H1 (cell line): ENCODE results near the gene FAM90A1. TPM values are rescaled to one million over a fixed set of nuclear protein-coding genes. Genes with fewer than 3 reads are reported as not detected.
"Not testable (repeated sequence)": the region's sequence is repeated elsewhere in the genome, so short reads cannot be mapped to it uniquely, and the experiment has no call there.

Experiments
- CTCF ChIA-PET: fragments of 300-600 bp; sonication (Branson Sonifier 250); formaldehyde crosslinking; loops from one replicate; lab custom pipeline; 2021; ENCODE audit not compliant: partially characterized antibody; lab: Charles Lee
- POLR2A ChIA-PET: fragments of 300-600 bp; sonication (Branson Sonifier 250); formaldehyde crosslinking; loops from one replicate; lab custom pipeline; 2021; ENCODE audit warnings: inconsistent platforms; ENCODE audit not compliant: partially characterized antibody; lab: Charles Lee
- DNase-seq, 2 experiments: peaks; one replicate each; pipeline versions ENCODE4 v3.0.0 to v3.0.0-alpha.2; 2010 to 2022; ENCODE audit warnings: low spot score in 2 of 2, low read depth in 1 of 2, mixed read lengths in 1 of 2
- FAIRE-seq: peaks from 2 replicates; lab custom pipeline; 2011; peaks lifted over from hg19 to GRCh38; lab: Jason Lieb, UNC
- H2AFZ ChIP-seq: 2 replicates; pipeline ENCODE4 v1.8.1; 2012; ENCODE audit warnings: low read length, inconsistent platforms
- H2AK5ac ChIP-seq: 2 replicates; pipeline ENCODE4 v1.6.1; 2013; ENCODE audit warnings: low read depth, low read length
- H2BK120ac ChIP-seq: replicated peaks from 2 replicates; pipeline ENCODE3; 2013; ENCODE audit warnings: low read depth, low read length, inconsistent platforms
- H2BK12ac ChIP-seq: 2 replicates; pipeline ENCODE4 v1.6.1; 2013; ENCODE audit warnings: low read depth, low read length
- H2BK15ac ChIP-seq: 2 replicates; pipeline ENCODE4 v1.6.1; 2013; ENCODE audit warnings: low read length
- H2BK20ac ChIP-seq: 2 replicates; pipeline ENCODE4 v1.6.1; 2013; ENCODE audit warnings: low read length
- H2BK5ac ChIP-seq: 2 replicates; pipeline ENCODE4 v1.6.1; 2013; ENCODE audit warnings: low read depth, low read length
- H3K14ac ChIP-seq: 2 replicates; pipeline ENCODE4 v1.6.1; 2013; ENCODE audit warnings: inconsistent platforms; ENCODE audit not compliant: insufficient read length
- H3K18ac ChIP-seq: 2 replicates; pipeline ENCODE4 v1.6.1; 2013; ENCODE audit warnings: low read length; ENCODE audit errors: extremely low read depth
- H3K23ac ChIP-seq: 2 replicates; pipeline ENCODE4 v1.6.1; 2013; ENCODE audit warnings: inconsistent platforms; ENCODE audit not compliant: insufficient read length
- H3K23me2 ChIP-seq: 2 replicates; pipeline ENCODE4 v1.6.1; 2013; ENCODE audit warnings: low read depth, low read length
- H3K27ac ChIP-seq: 2 replicates; pipeline ENCODE4 v1.6.1; 2011; ENCODE audit warnings: low read depth, low read length, inconsistent platforms
- H3K27me3 ChIP-seq, 4 experiments: replicated peaks in 1 of 4; 1 replicate in 1 of 4; 2 replicates in 3 of 4; pipeline versions ENCODE4 v1.6.1 to v1.8.1; 2011 to 2013; ENCODE audit warnings: low read length in 3 of 4, mild to moderate bottlenecking in 3 of 4, inconsistent platforms in 2 of 4, mixed read lengths in 2 of 4, moderate library complexity in 1 of 4; ENCODE audit not compliant: control insufficient read depth in 3 of 4, insufficient read depth in 3 of 4; ENCODE audit errors: extremely low read depth in 1 of 4
- H3K36me3 ChIP-seq, 4 experiments: 2 replicates each; pipeline versions ENCODE4 v1.6.1 to v1.8.1; 2011 to 2013; ENCODE audit warnings: mild to moderate bottlenecking in 4 of 4, low read length in 3 of 4, moderate library complexity in 2 of 4, control low read depth in 1 of 4, inconsistent platforms in 1 of 4; ENCODE audit not compliant: insufficient read depth in 4 of 4, control insufficient read depth in 2 of 4
- H3K4ac ChIP-seq: replicated peaks from 2 replicates; pipeline ENCODE3; 2013; ENCODE audit warnings: low read length, low read depth, mixed read lengths, inconsistent platforms; ENCODE audit not compliant: insufficient read length
- H3K4me1 ChIP-seq, 4 experiments: replicated peaks in 1 of 4; 1 replicate in 1 of 4; 2 replicates in 3 of 4; pipeline versions ENCODE4 v1.6.1 to v1.8.1; 2011 to 2013; ENCODE audit warnings: low read length in 3 of 4, inconsistent platforms in 2 of 4, mixed read lengths in 1 of 4; ENCODE audit not compliant: insufficient read depth in 4 of 4, control insufficient read depth in 3 of 4
- H3K4me2 ChIP-seq, 2 experiments: 2 replicates each; pipeline versions ENCODE4 v1.6.1 to v1.8.1; 2011 to 2013; ENCODE audit warnings: low read depth in 2 of 2, low read length in 2 of 2, control low read depth in 1 of 2, inconsistent platforms in 1 of 2, mild to moderate bottlenecking in 1 of 2; ENCODE audit not compliant: insufficient read depth in 1 of 2
- H3K4me3 ChIP-seq, 4 experiments: fragments of 200-600, 300-600 bp in 1 of 4; sonication (generic), shearing (Covaris generic), sonication (Bioruptor Twin) in 1 of 4; 2 replicates each; pipeline versions ENCODE4 v1.5.1 to v1.8.1; 2011 to 2016; ENCODE audit warnings: low read length in 4 of 4, low read depth in 3 of 4, control low read depth in 2 of 4, inconsistent platforms in 2 of 4, mild to moderate bottlenecking in 2 of 4, mixed read lengths in 1 of 4, moderate library complexity in 1 of 4; ENCODE audit not compliant: insufficient read depth in 2 of 4; ENCODE audit errors: extremely low read depth in 1 of 4
- H3K56ac ChIP-seq: replicated peaks from 2 replicates; pipeline ENCODE3; 2013; ENCODE audit warnings: low read depth, mild to moderate bottlenecking, mixed read lengths, low read length, inconsistent platforms; ENCODE audit not compliant: insufficient read length
- H3K79me1 ChIP-seq: 2 replicates; pipeline ENCODE4 v1.6.1; 2013; ENCODE audit warnings: low read depth, low read length, control low read depth
- H3K79me2 ChIP-seq, 2 experiments: 2 replicates each; pipeline versions ENCODE4 v1.6.1 to v1.8.1; 2012 to 2013; ENCODE audit warnings: low read length in 2 of 2, mild to moderate bottlenecking in 2 of 2, inconsistent platforms in 1 of 2; ENCODE audit not compliant: insufficient read depth in 2 of 2, control insufficient read depth in 1 of 2
- H3K9ac ChIP-seq, 4 experiments: replicated peaks in 1 of 4; 1 replicate in 1 of 4; 2 replicates in 3 of 4; pipeline versions ENCODE4 v1.6.1 to v1.8.1; 2011 to 2013; ENCODE audit warnings: low read depth in 3 of 4, low read length in 3 of 4, control low read depth in 2 of 4, mild to moderate bottlenecking in 2 of 4, moderate library complexity in 2 of 4, inconsistent platforms in 1 of 4; ENCODE audit errors: extremely low read depth in 1 of 4
- H3K9me3 ChIP-seq, 2 experiments: 2 replicates each; pipeline versions ENCODE4 v1.6.1 to v1.8.1; 2012 to 2013; ENCODE audit warnings: mild to moderate bottlenecking in 2 of 2, moderate library complexity in 2 of 2, control low read depth in 1 of 2, inconsistent platforms in 1 of 2, low read depth in 1 of 2, low read length in 1 of 2, mixed read lengths in 1 of 2; ENCODE audit not compliant: insufficient read depth in 2 of 2
- H4K20me1 ChIP-seq, 2 experiments: replicated peaks in 1 of 2; 2 replicates each; pipeline versions ENCODE3 to v1.8.1; 2011 to 2013; ENCODE audit warnings: inconsistent platforms in 2 of 2, low read length in 2 of 2, mild to moderate bottlenecking in 1 of 2; ENCODE audit not compliant: insufficient read depth in 2 of 2, control insufficient read depth in 1 of 2
- H4K5ac ChIP-seq: 2 replicates; pipeline ENCODE4 v1.6.1; 2013; ENCODE audit warnings: low read length, low read depth, mixed read lengths, inconsistent platforms; ENCODE audit not compliant: insufficient read length
- H4K8ac ChIP-seq: 2 replicates; pipeline ENCODE4 v1.8.0; 2013; ENCODE audit warnings: mild to moderate bottlenecking, moderate library complexity, low read length, inconsistent platforms; ENCODE audit not compliant: insufficient read depth; ENCODE audit errors: extremely low read depth
- H4K91ac ChIP-seq: replicated peaks from 2 replicates; pipeline ENCODE3; 2013; ENCODE audit warnings: low read length, mixed read lengths, inconsistent platforms; ENCODE audit not compliant: insufficient read length
- WGBS, 2 experiments: shearing (Covaris generic) in 1 of 2; methylation state at CpG; one replicate each; pipeline versions ENCODE4 v1.1.6 to v1.1.7; 2013 to 2015; ENCODE audit warnings: low lambda C conversion rate in 2 of 2, mixed read lengths in 2 of 2, inconsistent platforms in 1 of 2, low coverage in 1 of 2, missing lambda C conversion rate in 1 of 2; ENCODE audit not compliant: insufficient replicate concordance in 2 of 2, insufficient coverage in 1 of 2, insufficient read length in 1 of 2; ENCODE audit errors: extremely low coverage in 1 of 2, missing lambda C conversion rate in 1 of 2; 5-methylcytosine and 5-hydroxymethylcytosine counted together
- polyA plus RNA-seq, 7 experiments: library from polyadenylated mRNA; depleted of rRNA in 3 of 7; stranded (reverse) in 5 of 7; unstranded in 2 of 7; fragments of >200 nt in 5 of 7; fragments of 200-250 nt in 2 of 7; gene quantifications; 1 replicate in 5 of 7; 2 replicates in 1 of 7; 4 replicates in 1 of 7; pipeline versions ENCODE4 v1.2.1 to v1.2.3, GENCODE V29; 2011 to 2013; ENCODE audit warnings: missing spikeins in 2 of 7, mixed read lengths in 2 of 7
- total RNA-seq: library from RNA; stranded (reverse); fragmentation: NEBNext Ultra II Directional; extraction: Animal tissue kit (Norgen Biotek cat#: 25700); gene quantifications from 2 replicates; pipeline ENCODE4 v1.2.1, GENCODE V29; 2021

Gene FAM90A1
- total and polyA plus RNA-seq, 2 of the 8 experiments (the other 6 are each of a cell fraction or from before 2014, with no cell fraction given), result 0.21 TPM; not detected in 1

DNA sequence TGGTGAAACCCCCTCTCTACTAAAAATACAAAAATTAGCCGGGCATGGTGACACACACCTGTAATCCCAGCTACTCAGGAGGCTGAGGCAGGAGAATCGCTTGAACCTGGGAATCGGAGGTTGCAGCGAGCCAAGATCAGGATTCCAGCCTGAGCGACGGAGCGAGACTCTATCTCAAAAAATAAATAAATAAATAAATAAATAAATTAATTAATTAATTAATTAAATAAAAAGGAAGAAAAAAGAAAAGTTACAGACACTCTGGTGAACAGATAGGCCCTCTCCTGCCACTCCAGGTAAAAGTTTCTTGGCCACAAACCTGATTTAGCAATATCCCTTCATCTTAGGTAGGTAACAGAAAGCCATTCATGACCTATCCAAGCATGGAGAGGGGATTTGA is 44.5 kb downstream of the FAM90A1 start:
- H3K4me1 ChIP-seq, H4K8ac ChIP-seq, H2BK15ac ChIP-seq, CTCF ChIA-PET, POLR2A ChIA-PET, H3K23me2 ChIP-seq, DNase-seq, H2BK20ac ChIP-seq, H3K27ac ChIP-seq, H3K79me2 ChIP-seq, H3K27me3 ChIP-seq, H2BK5ac ChIP-seq, H3K4ac ChIP-seq, H2BK12ac ChIP-seq, H3K9ac ChIP-seq, H3K4me2 ChIP-seq, H2BK120ac ChIP-seq, H4K5ac ChIP-seq, H3K18ac ChIP-seq, H3K4me3 ChIP-seq, H4K91ac ChIP-seq, H2AK5ac ChIP-seq, H3K9me3 ChIP-seq, H3K23ac ChIP-seq, FAIRE-seq, H3K79me1 ChIP-seq, H2AFZ ChIP-seq, H3K14ac ChIP-seq, H3K56ac ChIP-seq, H3K36me3 ChIP-seq, H4K20me1 ChIP-seq: not testable (repeated sequence)
- 100% methylated on average over 7 of the region's 7 CpGs; no CpG with 5 or more reads in 1 of the 2 experiments for WGBS, 2 experiments

DNA sequence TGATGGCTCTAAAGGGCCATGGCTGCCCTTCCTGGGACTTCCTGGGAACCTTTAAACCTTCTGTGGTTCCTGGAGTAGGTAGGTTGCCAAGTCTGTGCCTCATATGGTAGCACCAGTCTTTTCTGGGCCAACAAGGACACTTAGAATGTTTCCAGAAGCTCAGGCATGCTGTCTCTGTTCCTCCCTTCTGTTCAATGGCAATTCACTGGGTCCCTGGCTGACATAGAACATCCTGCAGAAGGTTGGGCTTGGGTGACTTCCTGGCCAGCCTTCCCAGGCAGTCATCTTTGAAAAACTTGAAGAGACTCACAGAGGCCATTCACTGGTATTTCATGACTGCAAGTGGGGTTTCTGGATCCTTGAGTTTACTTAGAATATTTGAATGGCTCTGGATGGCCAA is 46.1 kb downstream of the FAM90A1 start:
- H2AFZ ChIP-seq, H3K4me3 ChIP-seq, H2AK5ac ChIP-seq, H3K36me3 ChIP-seq, DNase-seq, H4K91ac ChIP-seq, H2BK120ac ChIP-seq, H2BK15ac ChIP-seq, H3K27ac ChIP-seq, H3K9ac ChIP-seq, H3K79me2 ChIP-seq, H3K14ac ChIP-seq, H3K79me1 ChIP-seq, H2BK12ac ChIP-seq, H3K18ac ChIP-seq, H3K23me2 ChIP-seq, H3K27me3 ChIP-seq, H3K4ac ChIP-seq, H3K9me3 ChIP-seq, H3K4me2 ChIP-seq, H4K5ac ChIP-seq, H4K20me1 ChIP-seq, H3K4me1 ChIP-seq, H2BK20ac ChIP-seq, H3K56ac ChIP-seq, POLR2A ChIA-PET, FAIRE-seq, H3K23ac ChIP-seq, H2BK5ac ChIP-seq, H4K8ac ChIP-seq: not testable (repeated sequence)
- CTCF ChIA-PET, result interaction anchor here (1.0 to 1.3 kb wide), 2 partner anchors 53 to 72 kb away, joined by 3 read pairs; no protein-coding TSS in a partner anchor
